Thymus (tissue), 11 donors: ENCODE results near the gene PTGES3L. TPM values are rescaled to one million over a fixed set of nuclear protein-coding genes. Genes with fewer than 3 reads are reported as not detected.
"Not testable (repeated sequence)": the region's sequence is repeated elsewhere in the genome, so short reads cannot be mapped to it uniquely, and the experiment has no call there.

Experiments used
- DNase-seq, 9 donors: peaks; one replicate each; pipeline ENCODE4 v3.0.0-alpha.2; 2013; ENCODE audit warnings: low spot score in 9 of 9, low read depth in 6 of 9, missing footprints in 1 of 9
- H3K27ac ChIP-seq, 2 donors: one replicate each; pipeline ENCODE4 v1.5.1; 2013; ENCODE audit warnings: control low read depth in 1 of 2, low read depth in 1 of 2, low read length in 1 of 2, mild to moderate bottlenecking in 1 of 2, moderate library complexity in 1 of 2
- H3K27me3 ChIP-seq, 2 donors: one replicate each; pipeline ENCODE4 v1.5.1; 2013; ENCODE audit warnings: low read length in 1 of 2; ENCODE audit not compliant: control insufficient read depth in 2 of 2, insufficient read depth in 1 of 2
- H3K36me3 ChIP-seq, 2 donors: one replicate each; pipeline ENCODE4 v1.5.1; 2013; ENCODE audit warnings: low read length in 1 of 2, mild to moderate bottlenecking in 1 of 2, moderate library complexity in 1 of 2; ENCODE audit not compliant: control insufficient read depth in 2 of 2, insufficient read depth in 2 of 2
- H3K4me1 ChIP-seq, 2 donors: one replicate each; pipeline ENCODE4 v1.5.1; 2013; ENCODE audit warnings: low read length in 2 of 2; ENCODE audit not compliant: control insufficient read depth in 2 of 2, insufficient read depth in 2 of 2
- H3K4me3 ChIP-seq, 2 donors: one replicate each; pipeline ENCODE4 v1.5.1; 2013; ENCODE audit warnings: low read length in 2 of 2, control low read depth in 1 of 2, mild to moderate bottlenecking in 1 of 2
- H3K9me3 ChIP-seq, 2 donors: one replicate each; pipeline ENCODE4 v1.5.1; 2013; ENCODE audit warnings: low read length in 1 of 2, mild to moderate bottlenecking in 1 of 2; ENCODE audit not compliant: control insufficient read depth in 2 of 2, insufficient read depth in 1 of 2
- WGBS: extraction: QIAGEN DNeasy Blood & Tissue Kit; methylation state at CpG from one replicate; pipeline ENCODE4 v1.1.7; 2013; 5-methylcytosine and 5-hydroxymethylcytosine counted together
- polyA plus RNA-seq: library from polyadenylated mRNA; stranded (reverse); fragments of 200-250 nt; gene quantifications from one replicate; pipeline ENCODE4 v1.2.3, GENCODE V29; 2013
- total RNA-seq: library from RNA; stranded (reverse); fragments of 120-200 nt; gene quantifications from one replicate; pipeline ENCODE4 v1.2.4, GENCODE V29; 2013
- donor health status: healthy.

The PTGES3L gene
- total and polyA plus RNA-seq, 2 donors, result 0.76 to 1.1 TPM

GRCh38 chr17:43000894-43001293, 21.0 kb upstream of the PTGES3L start:
- Histone ChIP-seq H3K36me3 (peaks cover 47 to 49% of the 10 kb centered on the region in 2 donors), H3K4me1 (peaks cover 5 to 21% of the 10 kb centered on the region in 2 donors)
- 99% methylated on average over 13 of the region's 13 CpGs for WGBS
- not testable (repeated sequence) for H3K9me3 ChIP-seq, DNase-seq, H3K4me3 ChIP-seq, H3K27ac ChIP-seq, H3K27me3 ChIP-seq

- H3K4me1 ChIP-seq, result peaks cover 5 to 21% of the 10 kb centered on the region in 2 donors
- no peak for DNase-seq
- H3K27me3 ChIP-seq, result no peaks in the 10 kb centered on the region
- no peaks in the 10 kb centered on the region for H3K9me3 ChIP-seq
- 27% methylated on average over 10 of the region's 10 CpGs for WGBS
- H3K27ac ChIP-seq, result peak overlapping the region; percentile 89 to 95
- H3K4me3 ChIP-seq, result peak overlapping the region; percentile 61 to 97
- H3K36me3 ChIP-seq, result peaks cover 40 to 44% of the 10 kb centered on the region in 2 donors
Observed at GRCh38 chr17:42999003-42999525, 19.2 kb upstream of the PTGES3L start.

GRCh38 chr17:42997984-42998938, 18.4 kb upstream of the PTGES3L start, which contains the start of gene RPL27:
TSS of gene RPL27 (plus strand) at chr17:42998419. CDS start at chr17:42998751, 332 bp downstream.
- Histone ChIP-seq H3K4me1 (peaks cover 5 to 21% of the 10 kb centered on the region in 2 donors), H3K27ac (peak within 1 kb of the TSS; percentile 89 to 95), H3K4me3 (peak within 1 kb of the TSS; percentile 61 to 97), H3K27me3 (no peaks in the 10 kb centered on the region), H3K9me3 (no peaks in the 10 kb centered on the region), H3K36me3 (peaks cover 34 to 41% of the 10 kb centered on the region in 2 donors)
- peak; percentile 99 to 100 (median 100) for DNase-seq
- under 1% methylated on average over 49 of the region's 49 CpGs for WGBS

GRCh38 chr17:42997390-42997983, 17.6 kb upstream of the PTGES3L start:
- WGBS, result 37% methylated on average over 5 of the region's 5 CpGs
- peak overlapping the region; percentile 67 to 71 for H3K27ac ChIP-seq
- no peaks in the 10 kb centered on the region for H3K9me3 ChIP-seq
- H3K27me3 ChIP-seq, result no peaks in the 10 kb centered on the region
- peaks cover 5 to 21% of the 10 kb centered on the region in 2 donors for H3K4me1 ChIP-seq
- no peak for DNase-seq
- H3K4me3 ChIP-seq, result peak overlapping the region; percentile 61 to 97
- peaks cover 33 to 41% of the 10 kb centered on the region in 2 donors for H3K36me3 ChIP-seq

GRCh38 chr17:42993913-42994312, 14.0 kb upstream of the PTGES3L start:
- not testable (repeated sequence) for H3K27me3 ChIP-seq, H3K9me3 ChIP-seq, H3K4me3 ChIP-seq, DNase-seq, H3K27ac ChIP-seq
- Histone ChIP-seq H3K4me1 (peaks cover 1 to 11% of the 10 kb centered on the region in 2 donors), H3K36me3 (peaks cover 37 to 45% of the 10 kb centered on the region in 2 donors)
- 83% methylated on average over 10 of the region's 10 CpGs for WGBS

GRCh38 chr17:42992872-42993271, 13.0 kb upstream of the PTGES3L start:
- no peak overlapping the region for H3K27ac ChIP-seq
- no peak for DNase-seq
- peaks cover 0 to 6% of the 10 kb centered on the region in 2 donors for H3K4me1 ChIP-seq
- H3K9me3 ChIP-seq, result no peaks in the 10 kb centered on the region
- H3K4me3 ChIP-seq, result no peak overlapping the region
- 95% methylated on average over 5 of the region's 5 CpGs for WGBS
- peaks cover 48 to 50% of the 10 kb centered on the region in 2 donors for H3K36me3 ChIP-seq
- no peaks in the 10 kb centered on the region for H3K27me3 ChIP-seq

GRCh38 chr17:42991471-42991870, 11.6 kb upstream of the PTGES3L start:
- Histone ChIP-seq H3K36me3 (peaks cover 59 to 62% of the 10 kb centered on the region in 2 donors), H3K4me1 (no peaks in the 10 kb centered on the region), H3K27ac (no peak overlapping the region), H3K4me3 (no peak overlapping the region), H3K9me3 (no peaks in the 10 kb centered on the region), H3K27me3 (no peaks in the 10 kb centered on the region)
- WGBS, result 96% methylated on average over 6 of the region's 6 CpGs
- no peak for DNase-seq

- Histone ChIP-seq H3K9me3 (no peaks in the 10 kb centered on the region), H3K4me1 (no peaks in the 10 kb centered on the region), H3K27me3 (no peaks in the 10 kb centered on the region), H3K4me3 (no peak overlapping the region), H3K36me3 (peaks cover 70 to 72% of the 10 kb centered on the region in 2 donors), H3K27ac (no peak overlapping the region)
- WGBS, result 96% methylated on average over 6 of the region's 6 CpGs
- no peak for DNase-seq
Observed at GRCh38 chr17:42989726-42990652, 10.1 kb upstream of the PTGES3L start.
